Activated gamma-delta T cell treated with anti-CD3 and anti-CD28 coated beads, Interleukin-2, amount 50 U/mL, for 16 hours (primary cell): ENCODE measurements around the gene NPFFR1.
"Not testable (repeated sequence)": the region's sequence is repeated elsewhere in the genome, so short reads cannot be mapped to it uniquely, and the experiment has no call there.

Experiments
- DNase-seq: peaks from one replicate; pipeline ENCODE4 v3.0.0-alpha.2; 2020; ENCODE audit warnings: low read depth

The NPFFR1 gene

DNA sequence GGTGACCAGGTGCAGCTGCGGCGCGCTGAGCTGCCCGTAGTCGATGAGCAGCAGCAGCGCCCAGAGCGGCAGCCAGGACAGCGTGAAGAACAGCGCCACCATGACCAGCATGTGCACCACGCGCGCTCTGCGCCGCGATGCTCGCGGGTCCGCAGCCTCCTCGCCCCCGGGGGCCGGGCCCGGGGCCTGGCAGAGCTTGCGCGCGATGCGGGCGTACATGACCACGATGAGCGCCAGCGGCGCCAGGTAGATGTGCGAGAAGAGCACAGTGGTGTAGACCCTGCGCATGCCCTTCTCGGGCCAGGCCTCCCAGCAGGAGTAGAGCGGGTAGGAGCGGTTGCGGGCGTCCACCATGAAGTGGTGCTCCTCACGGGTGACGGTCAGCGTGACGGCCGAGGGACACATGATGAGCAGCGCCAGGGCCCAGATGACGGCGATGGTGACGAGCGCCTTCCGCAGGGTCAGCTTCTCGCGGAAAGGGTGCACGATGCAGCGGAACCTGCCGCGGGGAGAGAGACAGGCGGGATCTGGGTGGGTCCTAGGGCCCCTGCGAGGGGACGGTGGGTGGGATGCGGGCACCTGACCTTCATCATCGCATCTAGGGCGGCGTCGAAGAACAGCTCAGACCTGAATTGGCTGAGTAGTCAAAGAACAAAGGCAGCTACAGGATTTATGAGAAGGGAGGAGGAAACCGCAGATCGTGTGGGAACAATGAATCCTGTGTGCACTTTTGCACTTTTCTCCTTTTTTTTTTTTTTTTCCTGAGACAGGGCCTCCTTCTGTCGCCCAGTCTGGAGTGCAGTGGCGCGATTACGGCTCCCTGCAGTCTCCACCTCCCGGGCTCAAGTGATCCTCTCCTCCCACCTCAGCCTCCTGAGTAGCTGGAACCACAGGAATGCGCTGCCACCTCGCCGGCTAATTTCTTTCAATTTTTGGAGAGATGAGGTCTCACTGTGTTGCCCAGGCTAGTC is 28.2 kb downstream of the NPFFR1 start:
- no peak for DNase-seq

DNA sequence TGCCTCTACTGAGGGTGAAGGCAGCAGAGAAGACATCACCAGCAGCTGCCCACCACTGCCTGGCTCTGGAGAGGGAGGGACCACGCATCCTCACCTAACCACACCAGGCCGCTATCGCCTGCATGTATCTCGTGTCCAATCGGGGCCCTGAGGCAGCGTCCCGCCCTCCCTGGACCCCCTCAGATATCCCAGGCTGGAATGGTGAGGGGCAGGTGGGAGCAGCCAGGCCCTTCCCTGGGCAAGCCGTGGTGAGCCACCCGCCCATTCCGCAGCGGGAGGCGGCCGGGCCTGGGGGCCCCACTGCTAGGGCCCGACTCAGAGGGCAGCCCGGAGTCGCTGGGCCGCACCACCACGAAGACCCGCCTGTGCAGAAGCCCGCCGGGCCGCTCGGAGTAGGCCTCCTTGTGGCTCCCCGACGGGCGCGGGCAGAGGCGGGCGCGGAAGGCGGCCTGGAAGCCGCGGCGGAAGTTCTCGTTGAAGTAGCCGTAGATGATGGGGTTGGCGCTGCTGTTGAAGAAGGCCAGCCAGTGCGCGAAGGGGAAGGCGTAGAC is 29.0 kb downstream of the NPFFR1 start:
- DNase-seq = no peak

DNA sequence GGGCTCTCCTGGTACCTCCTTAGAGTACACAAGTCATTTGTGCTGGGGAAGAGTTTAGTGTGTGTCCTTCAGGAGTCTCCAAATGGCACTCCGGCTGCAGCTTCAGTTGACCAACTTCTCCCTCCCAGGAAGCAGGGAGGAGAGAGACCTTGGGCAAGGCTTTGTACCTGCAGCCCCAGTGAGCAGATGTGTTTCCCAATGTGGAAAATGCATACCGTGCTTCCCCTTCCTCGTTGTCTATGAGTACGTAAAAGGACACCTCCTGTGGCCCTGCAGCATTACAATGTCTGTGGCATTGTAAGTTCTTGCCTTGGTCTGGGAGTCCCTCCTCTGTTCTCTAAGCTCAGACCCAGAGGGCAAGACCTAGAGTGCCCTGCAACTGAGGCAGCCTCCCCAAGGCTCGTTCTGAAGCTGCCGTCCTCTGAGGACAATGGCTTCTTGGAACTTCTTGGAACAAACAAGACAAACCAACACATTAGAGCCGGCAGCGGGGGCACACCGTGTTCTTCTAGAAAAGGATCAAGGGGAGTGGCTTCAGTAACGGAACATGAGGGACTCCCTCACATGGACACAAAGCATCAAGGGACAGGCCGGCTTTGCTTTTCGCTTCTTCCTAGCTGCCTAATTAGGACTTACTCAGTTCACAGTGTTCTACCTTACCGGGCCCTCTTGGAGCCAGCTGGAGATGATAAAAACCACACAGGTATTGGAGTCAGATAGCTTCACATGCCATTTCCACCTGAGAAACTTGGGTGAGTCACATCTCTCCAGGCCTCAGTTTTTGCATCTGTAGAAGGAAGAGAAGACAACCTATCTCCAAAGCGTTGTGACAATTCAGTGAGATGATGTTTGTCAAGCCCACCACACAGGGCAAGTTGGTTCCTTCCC is 29.7 kb downstream of the NPFFR1 start:
- DNase-seq = no peak

DNA sequence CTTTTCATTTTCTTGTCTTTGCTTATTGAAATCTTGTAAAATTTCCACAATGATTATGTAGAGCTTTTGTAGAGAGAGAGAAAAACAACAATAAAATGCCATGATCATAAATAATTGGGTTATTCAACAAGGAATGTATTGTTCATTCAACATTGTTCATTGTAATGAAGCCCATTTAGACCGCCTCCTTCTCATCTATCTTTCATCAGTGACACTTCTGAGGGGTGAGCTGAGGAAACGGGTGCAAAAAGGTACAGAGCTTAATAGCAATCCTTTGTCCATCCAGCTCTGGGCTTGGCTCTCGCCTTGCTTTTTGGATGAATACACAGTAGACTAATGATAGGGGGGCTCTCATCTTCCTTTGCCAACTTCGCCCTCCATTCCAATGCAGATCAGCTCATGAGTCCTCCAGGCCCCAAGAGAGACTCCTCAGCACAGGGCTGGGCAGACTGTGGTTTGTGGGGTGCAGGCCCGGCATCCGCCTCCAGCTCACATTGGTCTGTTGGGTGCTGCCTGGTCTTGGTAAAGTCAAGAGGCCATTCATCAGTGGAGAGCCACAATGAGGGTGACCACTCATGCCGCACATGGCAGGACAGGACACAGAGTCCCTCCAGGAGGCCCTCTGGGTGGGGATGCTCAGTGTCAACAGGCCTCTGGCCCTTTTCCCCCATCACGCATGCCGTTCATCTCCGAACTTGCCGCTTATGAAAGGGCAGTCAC is 32.7 kb downstream of the NPFFR1 start:
- no peak for DNase-seq

DNA sequence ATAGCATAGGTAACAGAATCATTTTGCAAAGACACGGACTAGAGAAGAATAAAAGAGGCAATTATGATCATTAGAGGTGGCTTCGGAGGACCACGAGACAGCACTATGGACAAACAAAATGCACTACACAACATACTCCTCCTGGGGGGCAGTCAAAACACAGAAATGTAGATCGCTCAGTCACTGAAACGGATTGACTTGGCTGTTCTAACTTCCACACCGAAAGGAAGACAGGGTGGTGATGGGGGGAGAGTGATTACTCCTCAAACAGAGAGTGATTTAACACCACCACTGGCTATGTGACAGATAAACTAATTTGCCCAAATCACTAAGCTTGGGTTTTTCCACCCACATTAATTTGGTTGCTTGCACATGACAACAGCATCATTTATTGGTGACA is 36.4 kb downstream of the NPFFR1 start:
- no peak for DNase-seq

DNA sequence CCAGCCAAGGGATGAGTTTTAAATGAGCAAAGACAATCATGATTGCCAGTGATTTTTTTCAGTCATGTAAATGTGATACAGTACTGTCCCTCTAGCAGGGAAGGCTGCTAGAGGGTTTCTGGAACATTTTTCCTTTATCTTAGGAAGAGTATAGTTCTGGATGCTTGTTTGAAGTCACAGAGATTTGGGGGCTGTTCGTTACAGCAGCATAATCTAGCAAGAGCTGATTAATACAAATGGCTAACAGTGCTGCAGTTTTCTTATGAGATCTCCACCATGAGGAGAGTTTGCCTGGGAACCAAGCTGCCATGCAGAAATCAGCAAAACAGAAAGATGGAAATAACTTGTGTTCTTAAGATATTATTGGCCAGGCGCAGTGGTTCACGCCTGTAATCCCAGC is 42.7 kb downstream of the NPFFR1 start:
- DNase-seq = no peak

DNA sequence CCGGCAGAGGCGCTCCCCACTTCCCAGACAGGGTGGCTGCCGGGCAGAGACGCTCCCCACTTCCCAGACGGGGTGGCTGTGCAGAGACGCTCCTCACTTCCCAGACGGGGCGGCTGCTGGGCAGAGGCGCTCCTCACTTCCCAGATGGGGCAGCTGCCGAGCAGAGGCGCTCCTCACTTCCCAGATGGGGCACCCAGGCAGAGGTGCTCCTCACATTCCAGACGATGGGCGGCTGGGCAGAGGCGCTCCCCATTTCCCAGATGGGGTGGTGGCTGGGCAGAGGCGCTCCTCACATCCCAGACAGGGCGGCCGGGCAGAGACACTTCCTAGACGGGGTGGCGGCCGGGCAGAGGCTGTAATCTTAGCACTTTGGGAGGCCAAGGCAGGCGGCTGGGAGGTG is 43.8 kb downstream of the NPFFR1 start:
- DNase-seq = not testable (repeated sequence)

DNA sequence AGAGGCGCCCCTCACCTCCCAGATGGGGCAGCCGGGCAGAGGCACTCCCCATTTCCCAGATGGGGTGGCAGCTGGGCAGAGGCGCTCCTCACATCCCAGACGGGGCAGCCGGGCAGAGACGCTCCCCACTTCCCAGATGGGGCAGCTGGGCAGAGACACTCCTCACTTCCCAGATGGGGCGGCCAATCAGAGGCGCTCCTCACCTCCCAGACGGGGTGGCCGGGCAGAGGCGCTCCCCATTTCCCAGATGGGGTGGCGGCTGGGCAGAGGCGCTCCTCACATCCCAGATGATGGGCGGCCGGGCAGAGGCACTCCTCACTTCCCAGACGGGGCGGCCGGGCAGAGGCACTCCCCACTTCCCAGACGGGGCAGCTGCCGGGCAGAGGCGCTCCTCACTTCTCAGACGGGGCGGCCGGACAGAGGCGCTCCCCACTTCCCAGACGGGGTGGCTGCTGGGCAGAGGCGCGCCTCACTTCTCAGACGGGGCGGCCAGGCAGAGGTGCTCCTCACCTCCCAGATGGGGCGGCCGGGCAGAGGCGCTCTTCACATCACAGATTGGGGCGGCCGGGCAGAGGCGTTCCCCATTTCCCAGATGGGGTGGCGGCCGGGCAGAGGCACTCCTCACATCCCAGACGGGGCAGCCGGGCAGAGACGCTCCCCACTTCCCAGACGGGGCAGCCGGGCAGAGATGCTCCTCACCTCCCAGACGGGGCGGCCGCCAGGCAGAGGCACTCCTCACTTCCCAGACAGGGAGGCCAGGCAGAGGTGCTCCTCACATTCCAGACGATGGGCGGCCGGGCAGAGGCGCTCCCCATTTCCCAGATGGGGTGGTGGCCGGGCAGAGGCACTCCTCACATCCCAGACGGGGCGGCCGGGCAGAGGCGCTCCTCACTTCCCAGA is 44.5 kb downstream of the NPFFR1 start:
- DNase-seq = not testable (repeated sequence)

DNA sequence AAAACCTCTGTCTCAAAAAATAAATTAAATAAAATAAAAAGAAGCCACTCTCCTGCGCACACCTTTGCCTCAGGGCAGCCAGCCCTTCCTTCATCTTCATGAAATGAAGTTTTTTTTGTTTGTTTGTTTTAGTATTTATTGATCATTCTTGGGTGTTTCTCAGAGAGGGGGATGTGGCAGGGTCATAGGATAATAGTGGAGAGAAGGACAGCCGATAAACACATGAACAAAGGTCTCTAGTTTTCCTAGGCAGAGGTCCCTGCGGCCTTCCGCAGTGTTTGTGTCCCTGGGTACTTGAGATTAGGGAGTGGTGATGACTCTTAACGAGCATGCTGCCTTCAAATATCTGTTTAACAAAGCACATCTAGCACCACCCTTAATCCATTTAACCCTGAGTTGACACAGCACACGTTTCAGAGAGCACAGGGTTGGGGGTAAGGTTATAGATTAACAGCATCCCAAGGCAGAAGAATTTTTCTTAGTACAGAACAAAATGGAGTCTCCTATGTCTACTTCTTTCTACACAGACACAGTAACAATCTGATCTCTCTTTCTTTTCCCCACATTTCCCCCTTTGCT is 45.8 kb downstream of the NPFFR1 start:
- DNase-seq = not testable (repeated sequence)

DNA sequence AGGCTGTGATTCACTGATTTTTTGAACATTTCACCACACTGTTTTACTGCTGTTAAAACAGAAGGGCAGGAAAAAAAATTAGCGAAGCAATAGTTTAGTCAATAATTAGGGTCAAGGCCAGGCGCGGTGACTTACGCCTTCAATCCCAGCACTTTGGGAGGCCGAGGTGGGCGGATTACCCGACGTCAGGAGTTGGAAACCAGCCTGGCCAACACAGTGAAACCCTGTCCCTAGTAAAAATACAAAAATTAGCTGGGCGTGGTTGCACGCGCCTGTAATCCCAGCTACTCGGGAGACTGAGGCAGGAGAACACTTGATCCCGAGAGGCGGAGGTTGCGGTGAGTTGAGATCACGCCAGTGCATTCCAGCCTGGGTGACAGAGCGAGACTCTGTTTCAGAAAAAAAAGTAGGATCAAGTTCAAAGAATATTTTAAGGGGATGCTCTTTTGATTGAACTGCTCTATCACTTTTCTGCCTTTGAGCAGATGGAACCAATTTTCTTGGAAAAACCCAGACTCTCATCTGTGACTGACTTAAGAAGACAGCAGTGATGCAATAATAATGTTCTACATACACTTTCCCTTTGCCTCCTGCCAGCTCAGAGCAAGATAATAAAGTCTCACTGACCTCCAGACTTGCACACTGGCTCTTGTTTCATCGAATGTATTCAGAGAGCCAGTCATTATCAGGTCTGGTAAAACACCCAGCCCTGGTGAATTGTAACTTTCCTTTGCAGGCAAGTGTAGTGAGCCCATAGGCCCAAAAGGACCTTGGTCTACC is 48.9 kb downstream of the NPFFR1 start:
- no peak for DNase-seq

DNA sequence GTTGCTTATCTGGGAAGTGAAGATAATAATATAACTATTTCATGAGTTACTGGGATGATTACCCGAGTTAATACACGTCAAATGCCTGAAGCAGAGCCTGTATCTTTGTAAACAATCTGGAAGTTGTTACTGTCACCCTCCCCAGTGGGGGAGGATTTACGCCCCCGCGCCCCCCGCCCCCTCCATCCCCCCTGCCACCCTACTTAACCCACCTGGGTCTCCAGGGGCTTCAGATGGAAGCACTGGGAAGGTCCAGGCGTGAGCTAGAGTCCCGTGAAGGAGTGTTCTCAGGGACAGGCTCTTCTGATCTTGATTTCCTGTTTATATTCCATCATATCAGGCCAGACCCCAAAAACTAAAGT is 49.9 kb downstream of the NPFFR1 start:
- no peak for DNase-seq

DNA sequence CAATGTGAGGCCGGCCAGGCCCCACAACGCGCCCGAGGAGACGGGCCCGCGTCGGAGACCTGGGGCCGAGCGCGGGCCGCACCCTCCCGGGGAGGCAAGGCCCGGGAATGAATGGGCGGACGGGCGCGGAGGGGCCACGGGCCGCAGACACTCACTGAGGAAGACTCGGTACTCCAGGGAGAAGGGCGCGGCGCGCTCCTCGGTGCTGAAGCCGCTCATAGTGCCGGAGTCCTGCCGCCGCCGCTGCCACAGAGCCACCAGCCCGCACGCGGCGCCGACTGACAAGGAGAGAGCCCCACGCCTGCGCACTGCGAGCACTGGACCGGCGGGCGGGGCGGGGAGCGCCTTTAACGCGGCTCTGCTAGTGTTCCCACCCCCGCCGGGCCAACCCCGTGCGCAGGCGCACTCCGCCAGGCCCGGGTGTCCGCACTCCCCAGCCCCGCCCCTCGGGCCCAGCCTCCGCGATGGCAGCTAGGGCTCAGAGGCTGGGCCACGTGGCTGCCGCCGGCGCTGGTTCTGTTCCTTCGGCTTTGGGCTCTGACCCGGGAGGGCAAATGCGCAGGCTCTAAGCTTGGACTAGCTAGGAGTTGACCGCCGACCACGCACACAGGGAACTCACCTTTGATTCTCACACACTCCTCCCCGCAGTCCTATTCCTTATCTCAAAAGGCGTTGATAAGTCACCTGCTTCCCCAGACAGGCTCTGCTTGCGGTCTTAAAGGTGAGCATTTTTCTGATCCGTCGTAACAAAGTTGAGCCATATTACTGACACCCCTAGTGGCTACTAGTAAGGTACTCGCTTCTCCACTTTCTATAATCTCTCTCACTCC is 50.5 kb downstream of the NPFFR1 start, which contains the start of gene PPA1:
PPA1 (minus strand) TSS at position 321 of the 830 bp plus-strand sequence; CDS start at position 219, 102 bp downstream.
- peak; percentile 99 for DNase-seq

DNA sequence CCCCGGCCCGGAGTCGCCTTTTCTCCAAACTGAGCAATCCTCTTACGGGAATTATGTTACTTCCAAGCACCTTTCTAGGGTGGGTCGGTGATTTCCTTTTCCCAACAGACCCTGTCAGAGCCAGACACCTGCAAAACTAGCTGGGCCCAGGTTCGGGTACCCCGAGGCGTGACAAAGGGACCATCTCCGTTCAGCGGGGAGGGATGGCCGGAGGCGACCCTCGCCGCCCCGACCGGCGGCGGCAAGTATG is 51.0 kb downstream of the NPFFR1 start:
- no peak for DNase-seq

DNA sequence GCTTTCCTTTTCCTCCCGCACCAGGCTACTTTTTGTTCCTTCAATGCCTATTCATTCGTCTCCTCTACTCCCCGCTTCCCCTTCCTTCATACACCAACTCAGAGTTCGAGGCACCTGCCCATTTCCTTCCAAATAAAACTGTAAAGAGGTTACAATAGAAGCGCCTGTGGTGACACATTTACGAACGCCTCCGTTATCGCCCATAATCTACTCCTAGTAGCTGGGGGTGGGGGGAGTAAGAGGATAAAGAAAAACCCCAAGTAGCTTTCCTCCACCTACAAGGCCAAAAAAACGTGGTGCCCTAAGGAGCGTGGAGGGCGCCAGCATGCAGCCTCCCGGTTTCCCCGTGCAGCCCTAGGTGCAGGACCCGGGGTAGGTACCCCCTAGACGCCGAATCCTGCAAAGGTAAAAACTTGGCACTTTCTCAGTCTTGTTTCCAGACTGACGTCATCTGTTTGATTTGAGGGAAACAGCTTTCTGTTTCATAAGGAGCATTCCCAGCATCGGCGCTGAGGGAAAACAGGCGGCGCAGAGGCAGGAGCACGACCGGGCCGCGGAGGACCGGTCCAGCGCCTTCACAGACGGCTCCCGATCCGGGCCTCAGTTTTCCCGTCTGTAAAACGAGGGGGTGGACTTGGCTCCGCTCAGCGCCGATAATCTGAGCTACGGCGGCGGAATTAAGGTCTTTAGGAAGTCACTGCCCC is 51.5 kb downstream of the NPFFR1 start:
- no peak for DNase-seq

DNA sequence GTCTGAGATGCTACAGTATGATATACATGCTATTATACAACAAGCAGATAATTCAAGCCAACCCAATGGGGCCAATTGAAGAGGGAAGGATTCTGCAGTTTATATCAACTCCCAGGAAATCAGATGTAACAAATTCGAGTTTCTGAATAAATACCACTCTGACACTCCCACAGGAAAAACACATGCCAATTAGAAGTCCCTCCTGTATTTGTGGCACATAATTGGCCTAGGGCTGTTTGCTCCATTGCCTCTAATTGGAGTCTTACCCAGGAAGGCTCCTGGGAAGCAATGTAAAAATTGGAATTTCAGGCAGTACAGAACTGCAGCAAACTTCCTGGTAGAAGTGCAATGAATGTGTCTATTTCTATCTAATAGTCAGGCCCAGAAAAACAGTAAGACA is 55.3 kb downstream of the NPFFR1 start:
- no peak for DNase-seq

DNA sequence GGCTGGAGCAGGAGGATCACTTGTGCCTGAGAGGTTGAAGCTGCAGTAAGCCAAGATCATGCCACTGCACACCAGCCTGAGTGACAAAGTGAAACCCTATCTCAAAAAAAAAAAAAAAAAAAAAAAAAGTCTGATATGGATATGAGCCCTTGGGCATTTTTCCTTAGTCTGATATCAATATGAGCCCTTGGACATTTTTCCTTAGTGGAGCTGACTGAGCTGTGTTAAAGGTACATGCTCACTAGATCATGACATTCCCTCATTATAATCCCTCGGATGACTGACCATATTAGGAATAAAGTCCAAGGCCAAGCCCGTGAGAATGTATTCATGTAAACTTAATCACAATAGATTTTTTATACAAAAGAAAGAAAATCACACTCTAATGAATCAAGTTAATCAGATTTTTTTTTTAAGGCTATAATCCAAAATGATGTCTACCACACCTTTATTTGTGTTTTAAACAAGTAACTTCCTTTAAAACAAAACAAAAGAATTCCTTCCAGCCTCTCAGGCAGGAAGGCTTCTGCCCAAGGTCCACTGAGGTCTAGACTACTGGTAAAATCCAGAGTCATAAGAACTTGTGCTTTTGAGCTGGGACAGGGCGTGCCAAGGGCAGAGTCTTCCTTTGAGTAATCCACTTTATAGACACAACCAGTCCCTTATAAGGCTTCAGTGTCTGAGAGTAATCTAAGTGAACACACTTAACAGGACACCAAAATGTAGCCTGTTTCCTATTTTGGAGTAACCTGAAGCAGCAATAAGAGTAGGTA is 56.1 kb downstream of the NPFFR1 start:
- no peak for DNase-seq

DNA sequence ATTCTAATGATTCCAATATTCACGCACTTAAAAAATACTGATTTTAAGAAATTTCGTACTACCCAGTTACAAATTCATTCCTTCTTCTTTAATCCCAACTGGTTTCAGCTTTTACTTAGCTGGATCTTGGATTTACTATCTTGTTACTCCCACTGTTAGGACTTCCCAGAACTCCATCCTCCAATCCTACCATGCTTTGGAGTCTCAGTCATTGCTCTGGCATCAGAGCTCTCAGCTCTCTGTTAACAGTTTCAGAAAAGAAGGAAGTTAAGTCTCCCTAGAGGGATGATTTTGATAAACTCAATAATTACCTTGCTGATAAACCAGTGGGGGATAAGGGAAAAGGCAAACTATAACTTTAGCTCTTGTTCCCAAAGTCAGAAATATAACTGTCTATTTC is 60.1 kb downstream of the NPFFR1 start:
- DNase-seq = no peak
